Globus pallidus (tissue), 1 donor: ENCODE data around the gene HLA-DQA1.
"Not testable (repeated sequence)": the region's sequence is repeated elsewhere in the genome, so short reads cannot be mapped to it uniquely, and the experiment has no call there.

ENCODE experiments used
- DNase-seq: peaks from one replicate; pipeline ENCODE4 v3.0.0-alpha.2; 2015; ENCODE audit warnings: low spot score

The HLA-DQA1 gene

DNA sequence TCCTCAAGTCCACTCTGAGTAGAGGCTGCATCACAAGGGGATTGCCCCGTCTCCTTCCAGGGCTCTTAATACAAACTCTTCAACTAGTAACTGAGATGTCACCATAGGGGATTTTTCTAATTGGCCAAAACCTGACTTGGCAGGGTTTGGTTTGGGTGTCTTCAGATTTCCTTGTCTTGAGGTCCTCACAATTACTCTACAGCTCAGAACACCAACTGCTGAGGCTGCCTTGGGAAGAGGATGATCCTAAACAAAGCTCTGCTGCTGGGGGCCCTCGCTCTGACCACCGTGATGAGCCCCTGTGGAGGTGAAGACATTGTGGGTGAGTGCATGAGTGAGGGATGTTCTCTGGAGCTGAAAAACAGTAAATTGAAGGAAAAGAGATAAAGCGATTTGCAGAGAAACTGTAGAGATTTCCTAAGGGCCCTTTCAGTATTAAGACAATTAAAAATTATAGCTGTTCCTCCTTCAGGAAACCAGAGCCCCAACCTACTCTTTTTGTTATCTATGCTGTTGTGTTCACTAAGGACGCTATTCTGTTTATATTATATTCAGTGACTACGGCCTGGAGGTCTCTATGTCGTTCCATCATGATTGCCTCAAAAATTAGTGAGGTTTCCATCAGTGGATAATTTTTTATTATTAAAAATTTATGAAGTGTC, at the start of gene HLA-DQA1:
Gene HLA-DQA1 (plus strand): TSS at position 188 of the 662 bp plus-strand sequence. CDS start 53 bp downstream, at position 241.
- peak; percentile 45 for DNase-seq

GRCh38 chr6:32588156-32588555, 49.0 kb upstream of the HLA-DQA1 start:
- DNase-seq: no peak

DNA sequence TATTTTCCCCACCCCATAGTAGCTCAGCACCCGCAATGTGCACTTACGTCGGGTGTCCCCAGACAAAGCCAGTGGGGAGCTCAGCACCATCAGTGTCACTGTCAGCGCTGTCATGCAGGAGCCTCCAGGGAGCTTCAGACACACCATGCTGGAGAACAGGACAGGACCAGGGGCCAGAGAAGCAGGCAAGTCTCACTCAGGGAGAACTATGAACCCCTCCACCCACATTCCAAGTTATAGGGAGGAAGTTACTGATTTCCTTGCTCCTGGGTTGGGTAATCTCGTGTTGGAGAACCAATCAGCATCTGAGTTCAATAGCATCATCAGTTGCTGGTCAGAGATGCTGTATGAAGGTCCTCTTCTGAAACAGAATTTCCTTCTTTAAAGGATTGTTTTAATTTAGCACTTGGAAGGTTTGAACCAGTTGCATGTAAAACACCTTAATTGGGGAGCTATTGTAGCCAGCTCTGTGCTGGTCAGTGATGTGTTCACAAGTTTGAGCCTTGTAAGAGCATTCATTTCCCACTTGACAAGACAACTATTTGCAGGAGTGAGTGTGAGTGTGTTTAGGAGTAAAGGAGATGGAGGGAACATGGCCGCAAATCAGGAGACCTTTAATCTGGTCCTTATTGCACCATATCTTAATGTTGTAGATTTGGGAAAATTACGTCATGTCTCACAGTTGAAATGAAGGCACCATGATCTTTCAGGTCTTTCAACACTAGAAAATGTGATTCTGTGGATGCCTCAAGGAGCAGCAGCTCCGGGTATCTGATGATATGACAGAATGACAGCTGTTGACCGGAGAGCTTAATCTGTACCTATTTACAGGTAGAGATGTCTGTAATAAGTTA, 47.4 kb upstream of the HLA-DQA1 start, which contains the start of gene HLA-DRB1:
Gene HLA-DRB1 (minus strand): TSS at position 253 of the 854 bp plus-strand sequence. CDS start 106 bp downstream, at position 147.
- peak; percentile 46 for DNase-seq

DNA sequence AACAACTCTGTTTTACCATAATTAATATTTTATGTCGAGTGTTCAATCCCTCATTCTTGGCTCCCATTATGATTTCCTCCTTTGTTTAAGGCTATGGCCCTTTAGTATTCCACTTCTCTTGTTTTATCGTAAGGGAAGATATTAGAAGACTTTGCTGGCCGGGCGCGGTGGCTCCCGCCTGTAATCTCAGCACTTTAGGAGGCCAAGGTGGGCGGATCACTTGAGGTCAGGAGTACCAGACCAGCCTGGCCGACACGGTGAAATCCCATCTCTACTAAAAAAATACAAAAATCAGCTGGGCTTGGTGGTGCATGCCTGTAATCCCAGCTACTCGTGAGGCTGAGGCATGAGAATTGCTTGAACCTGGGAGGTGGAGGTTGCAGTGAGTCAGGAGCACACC, 46.5 kb upstream of the HLA-DQA1 start:
- not testable (repeated sequence) for DNase-seq

- no peak for DNase-seq
These were observed 40.2 kb upstream of the HLA-DQA1 start for GRCh38 chr6:32597024-32597423.

- DNase-seq: no peak
These were observed 34.8 kb upstream of the HLA-DQA1 start for GRCh38 chr6:32602383-32602782.

DNA sequence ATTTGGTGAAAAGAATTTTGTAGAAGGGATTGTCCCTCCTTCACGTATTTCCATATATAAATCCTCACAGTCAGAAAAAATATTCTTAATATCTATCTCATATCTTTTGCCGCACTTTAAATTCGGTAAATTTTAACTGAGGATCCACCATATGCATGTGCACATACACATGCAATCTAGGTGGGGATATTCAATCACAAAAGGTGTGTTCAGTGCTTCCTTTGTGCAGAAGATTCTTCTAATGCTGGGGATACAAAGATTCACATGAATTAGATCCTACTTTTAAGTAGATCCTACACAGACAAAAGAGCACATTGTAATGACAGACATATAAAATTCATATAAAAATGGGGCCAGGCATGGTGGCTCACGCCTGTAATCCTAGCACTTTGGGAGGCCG, 34.0 kb upstream of the HLA-DQA1 start:
- no peak for DNase-seq

DNA sequence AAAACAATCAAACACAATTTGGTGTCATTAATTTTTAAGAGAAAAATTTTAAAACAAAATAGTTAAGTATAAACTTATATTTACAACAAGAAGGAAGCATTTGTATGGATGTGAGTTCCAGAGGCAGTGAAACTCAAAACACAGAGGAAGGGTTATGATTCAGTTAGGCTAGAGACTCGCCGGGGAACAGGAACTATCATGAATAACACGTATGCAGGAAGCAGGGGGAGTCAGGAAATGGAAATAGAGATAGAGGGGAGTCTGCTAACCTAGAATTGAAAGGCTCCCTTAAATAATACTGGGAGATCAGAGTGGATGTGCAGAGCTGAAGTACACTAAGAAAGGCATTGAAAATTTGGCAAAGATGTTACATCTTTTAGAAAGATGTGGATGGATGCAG, 33.3 kb upstream of the HLA-DQA1 start:
- no peak for DNase-seq

GRCh38 chr6:32604434-32604877, 32.8 kb upstream of the HLA-DQA1 start:
- no peak for DNase-seq

GRCh38 chr6:32607263-32607987, 29.8 kb upstream of the HLA-DQA1 start:
- DNase-seq: no peak

GRCh38 chr6:32607988-32608298, 29.3 kb upstream of the HLA-DQA1 start:
- no peak for DNase-seq

GRCh38 chr6:32608362-32608761, 28.8 kb upstream of the HLA-DQA1 start:
- no peak for DNase-seq

- DNase-seq: no peak
These were observed 27.8 kb upstream of the HLA-DQA1 start for GRCh38 chr6:32609391-32609730.

GRCh38 chr6:32609731-32610640, 27.2 kb upstream of the HLA-DQA1 start:
- DNase-seq: peak; percentile 78

GRCh38 chr6:32610682-32611296, 26.4 kb upstream of the HLA-DQA1 start:
- DNase-seq: no peak

DNA sequence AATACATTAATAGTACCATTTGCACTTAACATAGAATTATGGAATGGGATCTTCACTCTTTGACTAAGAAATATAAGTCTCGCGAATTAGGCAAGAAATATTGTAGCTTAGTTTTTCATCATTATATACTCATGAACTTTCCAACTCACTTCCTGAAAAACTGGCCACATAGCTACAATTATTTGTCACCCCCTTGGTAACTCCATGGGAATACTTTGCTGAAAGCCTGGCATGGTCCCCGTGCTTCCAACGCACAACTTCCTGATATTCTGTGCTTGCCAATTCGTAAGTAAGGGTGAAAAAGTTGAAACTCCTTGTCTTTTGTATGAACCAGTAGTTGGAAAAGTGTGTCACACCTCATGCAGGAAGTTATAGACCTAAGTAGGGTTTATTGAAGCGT, 23.7 kb upstream of the HLA-DQA1 start:
- no peak for DNase-seq

DNA sequence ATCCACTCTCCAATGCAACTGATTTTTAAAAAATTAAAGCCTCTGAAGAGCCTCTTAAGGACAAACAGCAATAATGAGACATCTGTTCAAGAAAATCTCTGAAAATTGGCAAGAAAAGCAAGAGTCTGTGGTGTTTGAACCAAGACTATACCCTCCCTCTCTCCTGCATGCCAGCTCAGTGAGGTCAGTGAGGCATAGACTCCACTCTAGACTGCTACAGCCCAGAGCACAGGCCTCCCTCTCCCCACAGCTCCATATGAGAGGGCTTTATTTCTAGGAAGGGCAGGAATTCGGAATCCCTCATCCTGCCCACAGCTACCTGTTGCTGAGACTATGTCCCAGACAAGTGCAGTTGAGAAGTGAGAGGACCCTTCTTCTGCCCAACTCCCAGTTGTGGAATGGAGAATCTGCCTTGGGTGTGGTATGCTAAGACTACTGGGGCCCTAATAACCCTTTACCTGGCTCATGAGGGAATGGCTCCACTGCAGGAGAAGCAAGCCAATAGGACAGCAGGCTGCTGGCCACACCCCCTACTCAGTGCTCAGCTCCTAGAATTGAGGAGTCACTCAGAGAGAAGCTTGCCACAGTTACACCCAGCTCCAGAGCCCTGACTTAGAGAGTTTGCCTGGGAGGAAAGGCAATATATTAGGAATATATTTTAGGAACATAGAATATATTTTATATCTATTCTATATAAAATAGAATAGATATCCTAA, 22.7 kb upstream of the HLA-DQA1 start:
- no peak for DNase-seq

DNA sequence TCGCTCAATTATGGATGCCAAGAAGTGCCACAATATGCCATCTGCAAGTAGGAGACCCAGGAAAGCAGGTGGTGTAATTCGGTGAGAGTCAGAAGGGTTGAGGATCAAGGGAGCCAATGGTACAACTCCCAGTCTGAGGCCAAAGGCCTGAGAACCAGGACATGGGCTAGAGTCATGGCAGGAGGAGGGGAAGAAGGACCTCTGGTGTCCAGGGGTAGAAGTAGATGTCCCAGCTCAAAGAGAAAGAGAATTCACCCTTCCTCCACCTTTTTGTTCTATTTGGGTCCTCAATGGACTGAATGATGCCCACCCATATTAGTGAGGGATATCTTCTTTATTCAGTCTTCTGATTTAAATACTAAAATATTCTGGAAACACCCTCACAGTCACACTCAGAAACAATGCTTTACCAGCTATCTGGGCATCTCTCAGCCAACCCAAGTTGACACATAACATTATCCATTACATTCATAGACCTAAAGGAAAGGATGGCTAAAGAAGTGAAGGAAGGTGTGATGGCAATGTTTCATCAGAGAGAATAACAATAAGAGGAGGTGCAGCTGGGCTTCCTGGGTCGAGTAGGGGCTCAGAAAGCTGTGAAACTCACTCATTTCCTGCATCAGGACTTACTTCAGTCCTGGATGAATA, 21.2 kb upstream of the HLA-DQA1 start:
- DNase-seq: no peak

- DNase-seq: no peak
These were observed 19.5 kb upstream of the HLA-DQA1 start for GRCh38 chr6:32617751-32618150.

GRCh38 chr6:32621372-32621771, 15.8 kb upstream of the HLA-DQA1 start:
- DNase-seq: no peak
